Neural cell (in vitro differentiated cells): ENCODE measurements around the gene XXYLT1.

Source experiments
- EP300 ChIP-seq: fragments of 450-650 bp; conservative IDR thresholded peaks from 2 replicates; pipeline ENCODE4 v1.6.1; 2014; ENCODE audit warnings: antibody characterized with exemption, mild to moderate bottlenecking, moderate library complexity; ENCODE audit not compliant: poor library complexity, severe bottlenecking
- EZH2 ChIP-seq: fragments of 200-600, 300-800 bp; shearing (Covaris generic), sonication (generic); IDR thresholded peaks from 2 replicates; pipeline ENCODE4 v1.6.1; 2014; ENCODE audit warnings: antibody characterized with exemption, low read length, borderline replicate concordance, mild to moderate bottlenecking; ENCODE audit not compliant: insufficient read depth, poor library complexity, severe bottlenecking
- MXI1 ChIP-seq: fragments of 450-650 bp; conservative IDR thresholded peaks from 2 replicates; pipeline ENCODE4 v1.6.1; 2014; ENCODE audit warnings: antibody characterized with exemption, mild to moderate bottlenecking; ENCODE audit not compliant: poor library complexity, severe bottlenecking
- POLR2AphosphoS5 ChIP-seq: IDR thresholded peaks from 2 replicates; pipeline ENCODE4 v1.6.1; 2012
- RAD21 ChIP-seq: fragments of 450-650 bp; conservative IDR thresholded peaks from 2 replicates; pipeline ENCODE4 v1.6.1; 2014; ENCODE audit warnings: antibody characterized with exemption, mild to moderate bottlenecking, moderate library complexity
- SMC3 ChIP-seq: fragments of 450-650 bp; conservative IDR thresholded peaks from 2 replicates; pipeline ENCODE4 v1.6.1; 2014; ENCODE audit warnings: antibody characterized with exemption, mild to moderate bottlenecking, moderate library complexity; ENCODE audit not compliant: poor library complexity
- TF ChIP-seq, protein P1 (sequence below): fragments of 450-650 bp; IDR thresholded peaks from 2 replicates; pipeline ENCODE4 v1.5.1; 2014; ENCODE audit warnings: antibody characterized with exemption, mild to moderate bottlenecking, moderate library complexity; ENCODE audit not compliant: poor library complexity, severe bottlenecking
- TF ChIP-seq, protein P2 (sequence below): IDR thresholded peaks from 2 replicates; pipeline ENCODE4 v1.6.1; 2012; ENCODE audit warnings: borderline replicate concordance

DNA sequence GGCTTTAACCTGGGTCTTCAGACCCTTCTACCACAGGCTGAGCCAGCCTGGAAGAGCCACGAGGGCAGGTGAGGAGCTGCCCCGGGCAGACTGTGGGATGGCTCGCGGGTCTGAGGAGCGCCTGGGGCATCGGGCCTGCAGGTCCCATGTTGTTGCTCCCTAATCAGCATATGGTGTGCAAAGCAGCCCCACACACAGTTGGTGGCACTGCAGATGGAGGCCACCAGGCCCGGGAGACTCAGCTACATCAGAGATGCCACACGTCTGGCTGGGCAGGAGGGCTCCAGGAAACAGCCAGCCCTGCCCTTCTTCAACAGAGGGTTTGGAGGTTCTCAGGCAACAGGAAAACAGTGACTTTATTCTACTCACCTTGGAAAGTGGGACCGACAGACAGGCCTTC, 63.9 kb downstream of the XXYLT1 start:
- TF ChIP-seq, protein P1, sequence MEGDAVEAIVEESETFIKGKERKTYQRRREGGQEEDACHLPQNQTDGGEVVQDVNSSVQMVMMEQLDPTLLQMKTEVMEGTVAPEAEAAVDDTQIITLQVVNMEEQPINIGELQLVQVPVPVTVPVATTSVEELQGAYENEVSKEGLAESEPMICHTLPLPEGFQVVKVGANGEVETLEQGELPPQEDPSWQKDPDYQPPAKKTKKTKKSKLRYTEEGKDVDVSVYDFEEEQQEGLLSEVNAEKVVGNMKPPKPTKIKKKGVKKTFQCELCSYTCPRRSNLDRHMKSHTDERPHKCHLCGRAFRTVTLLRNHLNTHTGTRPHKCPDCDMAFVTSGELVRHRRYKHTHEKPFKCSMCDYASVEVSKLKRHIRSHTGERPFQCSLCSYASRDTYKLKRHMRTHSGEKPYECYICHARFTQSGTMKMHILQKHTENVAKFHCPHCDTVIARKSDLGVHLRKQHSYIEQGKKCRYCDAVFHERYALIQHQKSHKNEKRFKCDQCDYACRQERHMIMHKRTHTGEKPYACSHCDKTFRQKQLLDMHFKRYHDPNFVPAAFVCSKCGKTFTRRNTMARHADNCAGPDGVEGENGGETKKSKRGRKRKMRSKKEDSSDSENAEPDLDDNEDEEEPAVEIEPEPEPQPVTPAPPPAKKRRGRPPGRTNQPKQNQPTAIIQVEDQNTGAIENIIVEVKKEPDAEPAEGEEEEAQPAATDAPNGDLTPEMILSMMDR = no peak
- TF ChIP-seq POLR2AphosphoS5 (no peak), MXI1 (no peak), EP300 (no peak), EZH2 (no peak), RAD21 (no peak), SMC3 (no peak)
- TF ChIP-seq, protein P2, sequence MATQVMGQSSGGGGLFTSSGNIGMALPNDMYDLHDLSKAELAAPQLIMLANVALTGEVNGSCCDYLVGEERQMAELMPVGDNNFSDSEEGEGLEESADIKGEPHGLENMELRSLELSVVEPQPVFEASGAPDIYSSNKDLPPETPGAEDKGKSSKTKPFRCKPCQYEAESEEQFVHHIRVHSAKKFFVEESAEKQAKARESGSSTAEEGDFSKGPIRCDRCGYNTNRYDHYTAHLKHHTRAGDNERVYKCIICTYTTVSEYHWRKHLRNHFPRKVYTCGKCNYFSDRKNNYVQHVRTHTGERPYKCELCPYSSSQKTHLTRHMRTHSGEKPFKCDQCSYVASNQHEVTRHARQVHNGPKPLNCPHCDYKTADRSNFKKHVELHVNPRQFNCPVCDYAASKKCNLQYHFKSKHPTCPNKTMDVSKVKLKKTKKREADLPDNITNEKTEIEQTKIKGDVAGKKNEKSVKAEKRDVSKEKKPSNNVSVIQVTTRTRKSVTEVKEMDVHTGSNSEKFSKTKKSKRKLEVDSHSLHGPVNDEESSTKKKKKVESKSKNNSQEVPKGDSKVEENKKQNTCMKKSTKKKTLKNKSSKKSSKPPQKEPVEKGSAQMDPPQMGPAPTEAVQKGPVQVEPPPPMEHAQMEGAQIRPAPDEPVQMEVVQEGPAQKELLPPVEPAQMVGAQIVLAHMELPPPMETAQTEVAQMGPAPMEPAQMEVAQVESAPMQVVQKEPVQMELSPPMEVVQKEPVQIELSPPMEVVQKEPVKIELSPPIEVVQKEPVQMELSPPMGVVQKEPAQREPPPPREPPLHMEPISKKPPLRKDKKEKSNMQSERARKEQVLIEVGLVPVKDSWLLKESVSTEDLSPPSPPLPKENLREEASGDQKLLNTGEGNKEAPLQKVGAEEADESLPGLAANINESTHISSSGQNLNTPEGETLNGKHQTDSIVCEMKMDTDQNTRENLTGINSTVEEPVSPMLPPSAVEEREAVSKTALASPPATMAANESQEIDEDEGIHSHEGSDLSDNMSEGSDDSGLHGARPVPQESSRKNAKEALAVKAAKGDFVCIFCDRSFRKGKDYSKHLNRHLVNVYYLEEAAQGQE = no peak
